Stimulated activated CD4-positive, alpha-beta T cell treated with anti-CD3 and anti-CD28 coated beads, Interleukin-4, amount 100 ng/mL, for 1 hour (primary cell): ENCODE results near the gene GMDS.

Source experiments
- DNase-seq: peaks from one replicate; pipeline ENCODE4 v3.0.0-alpha.2; 2020

GMDS gene

GRCh38 chr6:2237001-2237400 lies 8.4 kb downstream of the GMDS start:
- DNase-seq: no peak

GRCh38 chr6:2235777-2236495 lies 9.5 kb downstream of the GMDS start:
- DNase-seq: no peak

GRCh38 chr6:2232445-2232844 lies 13.0 kb downstream of the GMDS start:
- no peak for DNase-seq

- no peak for DNase-seq
These were observed 14.0 kb downstream of the GMDS start for GRCh38 chr6:2231438-2231837.

- DNase-seq: no peak
These were observed 14.6 kb downstream of the GMDS start for GRCh38 chr6:2230659-2231277.

GRCh38 chr6:2229742-2230141 lies 15.7 kb downstream of the GMDS start:
- no peak for DNase-seq

GRCh38 chr6:2229039-2229438 lies 16.4 kb downstream of the GMDS start:
- DNase-seq: no peak

- no peak for DNase-seq
These were observed 17.0 kb downstream of the GMDS start for GRCh38 chr6:2228392-2228791.

- DNase-seq: no peak
These were observed 18.6 kb downstream of the GMDS start for GRCh38 chr6:2226775-2227174.

GRCh38 chr6:2225422-2226392 lies 19.7 kb downstream of the GMDS start:
- no peak for DNase-seq

- no peak for DNase-seq
These were observed 20.5 kb downstream of the GMDS start for GRCh38 chr6:2224847-2225382.

- no peak for DNase-seq
These were observed 23.0 kb downstream of the GMDS start for GRCh38 chr6:2222275-2222842.

- no peak for DNase-seq
These were observed 23.6 kb downstream of the GMDS start for GRCh38 chr6:2221726-2222274.

- no peak for DNase-seq
These were observed 25.3 kb downstream of the GMDS start for GRCh38 chr6:2220154-2220553.

- no peak for DNase-seq
These were observed 26.5 kb downstream of the GMDS start for GRCh38 chr6:2218866-2219265.

GRCh38 chr6:2216794-2217383 lies 28.5 kb downstream of the GMDS start:
- no peak for DNase-seq

GRCh38 chr6:2215342-2215741 lies 30.1 kb downstream of the GMDS start:
- no peak for DNase-seq

GRCh38 chr6:2213086-2213485 lies 32.3 kb downstream of the GMDS start:
- no peak for DNase-seq

GRCh38 chr6:2209226-2209809 lies 36.1 kb downstream of the GMDS start:
- peak; percentile 20 for DNase-seq

GRCh38 chr6:2208468-2208867 lies 36.9 kb downstream of the GMDS start:
- DNase-seq: no peak

- no peak for DNase-seq
These were observed 40.0 kb downstream of the GMDS start for GRCh38 chr6:2205396-2205795.

GRCh38 chr6:2204272-2204671 lies 41.1 kb downstream of the GMDS start:
- no peak for DNase-seq
